Activated T-cell treated with anti-CD3 and anti-CD28 coated beads for 24 hours (primary cell): ENCODE data around the gene USPL1.
A peak's percentile ranks its signal among the peaks of the same experiment; 100 is the strongest.
"Not testable (repeated sequence)": the region's sequence is repeated elsewhere in the genome, so short reads cannot be mapped to it uniquely, and the experiment has no call there.

Source experiments
- DNase-seq: peaks from one replicate; pipeline ENCODE4 v3.0.0-alpha.2; 2020; ENCODE audit warnings: low read depth

The USPL1 gene

DNA sequence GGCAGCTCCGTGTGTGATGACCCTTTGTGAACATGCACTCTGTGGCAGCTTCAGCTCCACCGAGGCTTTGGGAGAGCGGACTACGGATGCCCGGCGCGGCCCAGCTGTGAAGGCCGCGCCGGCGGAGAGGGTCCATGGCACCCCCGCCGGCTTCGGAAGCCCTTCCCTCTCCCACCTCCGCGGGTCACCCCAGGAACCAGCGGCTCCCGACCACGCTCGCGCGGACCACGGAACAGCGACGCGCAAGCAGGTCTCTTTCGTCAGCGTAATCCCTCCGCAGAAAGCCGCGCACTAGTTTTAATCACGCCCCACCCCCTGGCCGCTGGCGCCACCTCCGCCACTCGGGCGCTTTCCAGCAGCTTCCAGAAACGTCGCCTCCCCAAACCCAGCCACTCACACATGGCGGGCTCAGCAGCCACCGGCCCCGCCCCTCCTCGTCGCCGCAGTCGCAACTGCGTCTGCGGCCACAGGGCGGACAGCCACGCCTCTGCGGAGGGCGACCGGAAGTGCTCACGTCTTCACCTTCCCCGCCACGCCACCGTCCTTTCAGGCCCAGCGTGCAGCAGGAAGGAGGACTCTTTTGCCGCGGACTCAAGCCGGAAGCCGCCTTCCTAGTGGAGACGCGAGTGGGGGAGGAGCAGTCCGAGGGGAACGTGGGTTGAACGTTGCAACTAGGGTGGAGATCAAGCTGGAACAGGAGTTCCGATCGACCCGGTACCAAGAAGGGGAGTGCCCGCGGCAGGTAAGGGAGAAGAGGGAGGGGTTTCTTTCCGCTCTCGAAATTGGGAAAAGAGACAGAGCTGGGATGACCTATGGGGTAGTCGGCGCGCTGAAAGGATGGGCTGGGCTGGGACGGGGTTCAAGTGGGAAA lies at the start of gene USPL1:
TSS of gene USPL1 (plus strand) at position 606 of the 871 bp plus-strand sequence. CDS start 3,221 bp downstream, outside the sequence.
- DNase-seq, result peak; percentile 99

- DNase-seq, result no peak
Measured at GRCh38 chr13:30569901-30570576, 47.7 kb upstream of the USPL1 start.

DNA sequence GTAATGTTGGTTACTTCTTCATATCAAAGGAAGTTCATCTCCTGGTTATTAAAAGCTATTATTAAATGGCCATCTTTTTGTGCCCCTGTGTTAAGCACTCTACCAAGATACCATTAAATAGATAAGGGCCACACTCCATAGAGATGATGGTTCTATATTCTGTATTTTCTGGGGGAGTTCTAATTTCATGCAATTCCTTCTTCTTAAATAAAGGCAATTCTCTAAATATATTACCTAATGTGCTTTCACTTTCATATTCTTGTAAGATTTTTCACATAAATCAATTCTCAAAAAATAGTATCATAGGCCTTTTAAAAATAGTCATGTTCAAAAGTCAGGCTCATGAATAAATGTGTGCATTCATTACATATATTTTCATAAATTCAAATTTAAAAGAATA lies 47.0 kb upstream of the USPL1 start:
- DNase-seq, result no peak

DNA sequence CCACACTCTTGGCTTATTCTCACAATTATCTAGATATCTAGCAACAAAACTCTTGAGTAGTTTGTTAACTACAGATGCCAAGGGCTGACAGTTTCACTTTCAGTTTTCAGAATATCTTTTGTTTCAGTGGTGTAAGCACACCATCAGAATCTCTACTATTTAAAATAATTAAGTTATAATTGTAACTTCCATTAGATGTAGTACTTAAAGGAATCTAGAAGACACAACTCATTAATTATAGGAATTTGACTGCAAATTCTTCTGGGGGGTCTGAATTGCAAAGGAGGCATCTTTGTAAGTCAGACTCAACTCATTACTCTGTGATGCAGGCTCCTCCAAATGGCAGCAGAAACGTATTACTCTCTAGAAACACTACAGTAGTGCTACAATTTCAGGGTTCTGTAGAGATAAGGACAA lies 44.9 kb upstream of the USPL1 start:
- no peak for DNase-seq

DNA sequence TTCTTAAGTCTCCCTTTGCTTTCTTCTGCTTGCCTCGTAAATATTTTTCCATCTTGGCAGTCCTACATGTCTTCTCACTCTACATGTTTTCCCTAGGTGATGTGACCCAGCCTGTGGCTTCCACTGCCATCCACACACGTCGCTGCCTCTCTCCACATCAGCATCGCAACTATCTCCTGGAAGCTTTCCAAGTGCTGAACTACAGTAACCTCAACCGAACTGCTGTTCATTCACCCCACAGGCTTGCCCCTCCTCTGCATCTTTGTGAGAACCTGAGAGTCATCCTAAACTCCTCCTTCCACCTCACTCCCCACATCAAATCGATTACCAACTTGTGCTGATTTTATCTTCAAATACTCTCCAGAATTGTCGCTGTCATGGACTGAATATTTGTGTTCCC lies 41.2 kb upstream of the USPL1 start:
- peak; percentile 23 for DNase-seq

DNA sequence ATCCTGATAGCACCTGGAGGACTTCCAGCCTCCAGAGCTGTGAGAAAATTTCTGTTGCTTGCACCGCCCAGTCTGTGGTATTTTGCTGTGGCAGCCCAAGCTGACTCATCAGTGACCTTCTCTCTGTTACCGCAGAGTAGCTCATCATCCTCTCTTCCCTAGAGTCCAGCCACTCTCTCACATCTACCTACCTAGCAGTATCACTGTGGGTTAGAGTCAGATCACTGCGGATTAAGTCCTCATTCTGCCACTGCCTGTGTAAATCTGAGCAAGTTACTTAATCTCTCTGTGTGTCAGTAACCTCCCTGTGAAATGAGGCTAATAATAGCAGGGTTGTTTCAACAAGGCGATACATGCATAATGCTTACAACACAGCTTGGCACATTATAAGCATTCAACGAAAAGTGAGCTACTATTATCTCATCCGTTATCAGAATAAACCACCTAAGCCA lies 40.3 kb upstream of the USPL1 start:
- DNase-seq, result peak; percentile 20

GRCh38 chr13:30580852-30581502 lies 36.7 kb upstream of the USPL1 start:
- DNase-seq, result no peak

DNA sequence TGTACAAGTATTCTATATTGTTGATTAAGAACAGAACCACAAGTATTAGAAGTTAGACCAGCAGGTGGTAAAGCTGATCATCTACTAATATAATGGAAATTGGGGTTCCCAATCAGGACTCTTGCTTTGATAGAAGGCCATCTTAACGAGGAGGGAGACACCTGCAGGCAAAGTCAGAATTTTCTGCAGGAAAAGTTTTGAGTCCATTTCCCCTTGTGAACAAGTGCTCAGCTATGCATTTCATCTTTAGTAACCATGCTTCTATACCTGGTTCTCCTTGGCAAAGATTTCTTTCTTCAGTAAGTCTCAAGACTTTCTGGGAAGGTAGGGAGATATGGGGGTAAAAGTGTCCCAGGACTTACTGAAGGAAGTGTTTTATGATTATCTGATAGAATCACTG lies 36.1 kb upstream of the USPL1 start:
- DNase-seq, result no peak

DNA sequence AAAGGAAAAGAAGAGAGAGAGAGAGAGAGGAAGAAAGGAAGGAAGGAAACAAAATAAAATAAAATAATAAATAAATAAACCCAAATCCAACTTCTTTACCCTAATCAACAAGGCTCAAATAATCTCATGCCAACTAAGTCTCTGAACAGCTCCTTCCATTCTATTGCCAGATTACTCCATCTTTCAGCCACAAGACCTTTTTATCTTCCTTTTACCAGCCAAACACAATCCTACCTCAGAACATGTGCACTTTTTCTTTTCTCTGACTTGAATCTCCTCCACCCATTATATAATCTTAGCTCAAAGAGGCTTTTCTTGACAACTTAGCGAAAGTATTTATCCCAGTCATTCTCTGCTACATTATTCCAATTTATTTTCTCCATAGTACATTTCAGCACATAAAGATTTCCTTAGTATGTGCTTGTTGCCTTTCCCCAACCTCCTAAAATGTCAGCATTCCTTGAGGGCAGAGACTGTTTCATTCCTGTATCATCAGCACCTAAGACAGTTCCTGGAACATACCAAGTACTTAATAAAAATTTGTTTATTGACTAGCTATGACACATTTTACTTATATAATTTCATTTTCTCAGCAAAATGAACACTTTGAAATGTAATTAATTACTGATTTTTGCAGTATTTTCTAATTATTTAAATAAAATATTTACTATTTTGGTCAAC lies 33.5 kb upstream of the USPL1 start:
- DNase-seq, result no peak

- DNase-seq, result no peak
Measured at GRCh38 chr13:30585748-30586262, 31.9 kb upstream of the USPL1 start.

GRCh38 chr13:30587231-30587630 lies 30.5 kb upstream of the USPL1 start:
- no peak for DNase-seq

DNA sequence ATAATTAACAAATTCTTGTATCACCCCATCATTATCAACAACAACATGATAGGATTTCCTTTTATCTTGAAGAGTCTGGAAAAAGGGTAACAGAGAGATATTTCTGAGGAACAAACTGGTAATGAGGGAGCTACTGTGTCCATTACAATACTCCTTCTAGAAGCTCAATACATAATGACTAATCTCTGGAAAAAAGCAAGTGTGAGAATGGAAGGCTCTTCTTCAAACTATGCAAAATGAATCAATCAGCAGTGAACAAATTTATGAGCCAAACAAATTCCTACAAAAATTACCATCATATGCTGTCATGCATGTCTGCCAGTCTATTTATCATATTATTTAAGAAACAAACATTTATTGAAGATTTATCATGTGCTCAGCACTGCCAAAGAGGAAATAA lies 30.0 kb upstream of the USPL1 start:
- DNase-seq, result no peak

- no peak for DNase-seq
Measured at GRCh38 chr13:30593001-30593400, 24.7 kb upstream of the USPL1 start.

- DNase-seq, result no peak
Measured at GRCh38 chr13:30600496-30600895, 17.2 kb upstream of the USPL1 start.

DNA sequence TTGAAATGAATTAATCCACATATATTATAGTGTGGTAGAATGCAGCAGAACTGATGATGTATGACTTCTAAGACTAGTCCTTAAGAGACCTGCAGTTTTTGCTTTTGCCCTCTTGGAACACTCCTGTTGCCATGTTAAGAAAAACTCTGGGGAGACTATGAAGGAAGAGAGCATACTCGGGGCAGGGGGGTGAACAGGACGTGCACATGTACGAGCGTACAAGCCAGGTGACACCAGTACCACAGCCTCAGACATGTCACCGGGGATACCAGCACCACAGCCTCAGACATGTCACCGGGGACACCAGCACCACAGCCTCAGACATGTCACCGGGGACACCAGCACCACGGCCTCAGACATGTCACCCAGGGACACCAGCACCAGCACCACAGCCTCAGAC lies 15.9 kb upstream of the USPL1 start:
- DNase-seq, result no peak

DNA sequence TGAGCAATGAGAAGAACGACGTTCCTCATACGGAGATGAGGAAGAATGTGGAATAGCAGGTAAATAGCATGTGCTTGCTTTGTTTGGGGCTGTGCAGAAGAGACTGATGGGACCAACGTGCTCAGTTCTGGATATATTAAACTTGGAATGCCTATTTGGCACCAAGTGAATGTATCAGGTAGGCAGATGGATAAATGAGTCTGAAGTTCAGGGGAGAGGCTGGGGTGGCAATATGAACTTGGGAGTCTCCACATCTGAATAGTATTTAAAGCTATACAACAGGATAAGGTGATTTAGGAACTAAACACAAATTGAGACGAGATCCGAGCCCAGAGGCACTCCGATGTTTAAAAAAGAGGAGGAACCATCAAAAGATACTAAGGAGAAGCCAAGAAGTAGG lies 12.7 kb upstream of the USPL1 start:
- DNase-seq, result no peak

DNA sequence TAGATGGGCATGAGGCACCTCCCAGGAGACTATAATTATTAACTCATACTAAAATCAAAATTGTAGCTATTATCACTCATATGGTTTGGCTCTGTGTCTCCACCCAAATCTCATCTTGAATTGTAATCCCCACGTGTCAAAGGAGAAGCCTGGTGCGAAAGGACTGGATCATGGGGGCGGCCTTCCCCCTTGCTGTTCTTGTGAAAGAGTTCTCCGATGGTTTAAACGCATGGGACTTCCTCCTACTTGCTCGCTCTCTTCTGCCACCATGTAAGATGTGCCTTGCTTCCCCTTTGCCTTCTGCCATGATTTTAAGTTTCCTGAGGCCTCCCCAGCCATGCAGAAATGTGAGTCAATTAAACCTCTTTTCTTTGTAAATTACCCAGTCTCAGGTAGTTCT lies 10.5 kb upstream of the USPL1 start:
- DNase-seq, result not testable (repeated sequence)

- peak; percentile 47 for DNase-seq
Measured at GRCh38 chr13:30607908-30608307, 9.8 kb upstream of the USPL1 start.

GRCh38 chr13:30608364-30608763 lies 9.4 kb upstream of the USPL1 start:
- no peak for DNase-seq

GRCh38 chr13:30610311-30610710 lies 7.4 kb upstream of the USPL1 start:
- DNase-seq, result no peak

DNA sequence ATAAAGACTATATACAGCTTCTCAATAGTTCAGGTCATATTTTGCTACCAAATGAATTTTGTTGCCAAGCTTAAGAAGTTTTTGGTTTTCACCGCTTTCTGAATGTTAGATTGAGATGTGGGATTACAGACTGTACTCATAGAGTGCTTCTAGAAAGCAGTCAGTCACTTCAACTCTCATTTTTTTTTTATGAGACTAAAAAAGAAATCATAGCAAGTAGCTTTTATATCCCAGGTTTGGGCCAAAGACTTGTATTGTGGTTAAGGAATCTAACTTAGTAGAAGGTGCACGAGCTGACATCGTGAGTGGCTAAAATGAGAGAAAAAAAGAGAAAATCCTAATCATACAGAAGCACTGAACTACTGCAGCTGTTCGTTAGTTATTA lies 2.2 kb upstream of the USPL1 start:
- DNase-seq, result no peak
